ENCODE results near the gene GFI1.

GRCh38 chr1:92527670-92528069 is 40.9 kb upstream of the GFI1 start:
- TF ChIP-seq REST (IDR thresholded peaks at IDR 0.05; ENCODE audit: unreplicated experiment) (no peak), CTCF (conservative IDR thresholded peaks at IDR 0.05; ENCODE audit: low read depth in 2 of 2) (no peak), ETS1 (IDR thresholded peaks at IDR 0.05) (no peak), EZH2phosphoT487 (IDR thresholded peaks at IDR 0.05; ENCODE audit: unreplicated experiment) (no peak), EZH2 (IDR thresholded peaks at IDR 0.05; ENCODE audit: low read depth, unreplicated experiment) (no peak), POLR2AphosphoS5 (IDR thresholded peaks at IDR 0.05; ENCODE audit: low read depth) (no peak)
